Lower leg skin (tissue), 4 donors: ENCODE data around the gene NEIL3. TPM values are rescaled to one million over a fixed set of nuclear protein-coding genes. Genes with fewer than 3 reads are reported as not detected.

Experiments used
- DNase-seq, 2 donors: peaks; one replicate each; pipeline ENCODE4 v3.0.0-alpha.2; 2019; ENCODE audit warnings: low spot score in 2 of 2
- H3K4me3 ChIP-seq: fragments of 200-600 bp; sonication (generic); 2 replicates; pipeline ENCODE4 v1.5.1; 2017; ENCODE audit warnings: mild to moderate bottlenecking, low read depth; ENCODE audit not compliant: poor library complexity, severe bottlenecking
- CTCF ChIP-seq, 3 donors: fragments of 450-650 bp; IDR thresholded peaks; one replicate each; pipeline ENCODE4 v1.5.1; 2016; ENCODE audit warnings: antibody characterized with exemption in 3 of 3, mild to moderate bottlenecking in 3 of 3, moderate library complexity in 2 of 3
- POLR2A ChIP-seq, 2 donors: fragments of 450-650 bp; IDR thresholded peaks; one replicate each; pipeline ENCODE4 v1.6.1; 2016 to 2017; ENCODE audit warnings: antibody characterized with exemption in 2 of 2, mild to moderate bottlenecking in 1 of 2, moderate library complexity in 1 of 2
- WGBS, 2 donors: methylation state at CpG; one replicate each; pipeline ENCODE4 v1.1.5; 2018; 5-methylcytosine and 5-hydroxymethylcytosine counted together
- intact Hi-C: fragments of 100-400 bp; cut with DNase I; formaldehyde crosslinking; loops from one replicate; pipeline ENCODE4 v1.15.0; 2023; ENCODE audit warnings: low total_unique reads
- total RNA-seq, 4 donors: library from RNA; depleted of rRNA; stranded (reverse); fragments of >200 nt; gene quantifications; one replicate each; pipeline ENCODE4 v1.1.0, GENCODE V29; 2016

Gene NEIL3
- total RNA-seq, 4 donors from 2014 or later = 0.71 to 2.1 (median 1.9) TPM

- TF ChIP-seq POLR2A (IDR thresholded peaks at IDR 0.05) = no peak
- TF ChIP-seq CTCF (IDR thresholded peaks at IDR 0.05) = no peak
- intact Hi-C loops = no loop called here
- WGBS, 2 donors = 64 to 90% methylated on average over 3 of the region's 3 CpGs
These were observed 41.8 kb upstream of the NEIL3 start for GRCh38 chr4:177267911-177268310.

GRCh38 chr4:177271091-177271490, 38.6 kb upstream of the NEIL3 start:
- no peak overlapping the region for H3K4me3 ChIP-seq
- 39 to 50% methylated on average over 1 of the region's 1 CpG for WGBS, 2 donors
- DNase-seq = no peak
- intact Hi-C loops = no loop called here
- TF ChIP-seq POLR2A (IDR thresholded peaks at IDR 0.05) = no peak
- TF ChIP-seq CTCF (IDR thresholded peaks at IDR 0.05) = no peak

More at GRCh38 chr4:177267911-177268310, 41.8 kb upstream of the NEIL3 start:
- no peak for DNase-seq
- no peak overlapping the region for H3K4me3 ChIP-seq

GRCh38 chr4:177271915-177272766, 37.5 kb upstream of the NEIL3 start:
- intact Hi-C loops = no loop called here
- 88 to 89% methylated on average over 10 of the region's 10 CpGs for WGBS, 2 donors

GRCh38 chr4:177275999-177276398, 33.7 kb upstream of the NEIL3 start:
- intact Hi-C loops = no loop called here
- TF ChIP-seq POLR2A (IDR thresholded peaks at IDR 0.05) (no peak), CTCF (IDR thresholded peaks at IDR 0.05) (no peak)
- 69 to 71% methylated on average over 4 of the region's 4 CpGs for WGBS, 2 donors
- DNase-seq = no peak
- no peak overlapping the region for H3K4me3 ChIP-seq

More at GRCh38 chr4:177271915-177272766, 37.5 kb upstream of the NEIL3 start:
- no peak for DNase-seq
- TF ChIP-seq CTCF (IDR thresholded peaks at IDR 0.05) (no peak), POLR2A (IDR thresholded peaks at IDR 0.05) (no peak)
- no peak overlapping the region for H3K4me3 ChIP-seq

- whole genome bisulfite sequencing, 2 donors = 76 to 78% methylated on average over 4 of the region's 4 CpGs
- intact Hi-C loops = no loop called here
- no peak for TF ChIP-seq POLR2A (IDR thresholded peaks at IDR 0.05)
- no peak for TF ChIP-seq CTCF (IDR thresholded peaks at IDR 0.05)
These were observed 28.2 kb upstream of the NEIL3 start for GRCh38 chr4:177281351-177281909.

More at GRCh38 chr4:177281351-177281909, 28.2 kb upstream of the NEIL3 start:
- H3K4me3 ChIP-seq = no peak overlapping the region
- no peak for DNase-seq
